B cell (primary cell): ENCODE measurements around the gene SPCS1. TPM values are rescaled to one million over a fixed set of nuclear protein-coding genes. Genes with fewer than 3 reads are reported as not detected.
A peak's percentile ranks its signal among the peaks of the same experiment; 100 is the strongest.

Experiments
- ATAC-seq: fragments of 200-7000 bp; cut with Tn5 transposase; one replicate; pipeline ENCODE4 v1.10.0; 2021; ENCODE audit warnings: low read depth, mild to moderate bottlenecking, moderate number of reproducible peaks, moderate library complexity
- CTCF ChIA-PET: fragments of 350-600 bp; sonication (Branson Sonifier 250); formaldehyde crosslinking; loops from one replicate; lab custom pipeline; 2021; ENCODE audit warnings: antibody characterized with exemption, inconsistent platforms; lab: Charles Lee
- POLR2A ChIA-PET: fragments of 350-600 bp; sonication (Branson Sonifier 250); formaldehyde crosslinking; loops from one replicate; lab custom pipeline; 2021; ENCODE audit warnings: antibody characterized with exemption; lab: Charles Lee
- DNase-seq: peaks from one replicate; pipeline ENCODE4 v3.0.0; 2013
- H2AFZ ChIP-seq: 2 replicates; pipeline ENCODE4 v1.6.1; 2012; ENCODE audit warnings: mild to moderate bottlenecking, low read depth, low read length; ENCODE audit not compliant: insufficient read depth, poor library complexity, severe bottlenecking
- H3K27ac ChIP-seq, 2 donors: 1 replicate in 1 of 2; 2 replicates in 1 of 2; pipeline ENCODE4 v1.5.1; 2012 to 2013; ENCODE audit warnings: low read length in 2 of 2, mild to moderate bottlenecking in 2 of 2, moderate library complexity in 1 of 2
- H3K27me3 ChIP-seq, 4 experiments: fragments of 200-600 bp in 1 of 4; sonication (generic) in 1 of 4; replicated peaks in 1 of 4; 1 replicate in 2 of 4; 2 replicates in 2 of 4; pipeline versions ENCODE4 v1.6.1 to v1.7.0; 2013 to 2016; ENCODE audit warnings: low read length in 3 of 4, mild to moderate bottlenecking in 2 of 4, mixed read lengths in 1 of 4, moderate library complexity in 1 of 4; ENCODE audit not compliant: insufficient read depth in 4 of 4, control insufficient read depth in 3 of 4; ENCODE audit errors: control extremely low read depth in 1 of 4
- H3K36me3 ChIP-seq, 2 experiments: replicated peaks in 1 of 2; 1 replicate in 1 of 2; 2 replicates in 1 of 2; pipeline versions ENCODE4 v1.6.1 to v1.7.1; 2013; ENCODE audit warnings: low read length in 1 of 2; ENCODE audit not compliant: insufficient read depth in 2 of 2, control insufficient read depth in 1 of 2; ENCODE audit errors: control extremely low read depth in 1 of 2, extremely low read depth in 1 of 2
- H3K4me1 ChIP-seq, 2 donors: fragments of 200-600 bp in 1 of 2; sonication (generic) in 1 of 2; 1 replicate in 1 of 2; 2 replicates in 1 of 2; pipeline versions ENCODE4 v1.5.1 to v1.6.1; 2013 to 2017; ENCODE audit warnings: low read length in 2 of 2; ENCODE audit not compliant: control insufficient read depth in 2 of 2, insufficient read depth in 2 of 2
- H3K4me2 ChIP-seq: replicated peaks from 2 replicates; pipeline ENCODE3; 2012; ENCODE audit warnings: mild to moderate bottlenecking, low read depth, low read length; ENCODE audit not compliant: poor library complexity, severe bottlenecking
- H3K4me3 ChIP-seq, 5 experiments: fragments of 200-600 bp in 1 of 5; sonication (generic) in 1 of 5; 1 replicate in 3 of 5; 2 replicates in 2 of 5; pipeline versions ENCODE4 v1.5.1 to v1.7.0; 2011 to 2016; ENCODE audit warnings: low read length in 4 of 5, mild to moderate bottlenecking in 4 of 5, low read depth in 2 of 5, control low read depth in 1 of 5, moderate library complexity in 1 of 5; ENCODE audit not compliant: insufficient read depth in 1 of 5; ENCODE audit errors: control extremely low read depth in 1 of 5, extremely low read depth in 1 of 5
- H3K79me2 ChIP-seq: fragments of 200-600 bp; sonication (generic); one replicate; pipeline ENCODE4 v1.6.0; 2016; ENCODE audit warnings: low read length; ENCODE audit not compliant: control insufficient read depth, insufficient read depth
- H3K9ac ChIP-seq: fragments of 200-600 bp; sonication (generic); 2 replicates; pipeline ENCODE4 v1.6.1; 2017; ENCODE audit warnings: mild to moderate bottlenecking, low read length, moderate library complexity
- H3K9me3 ChIP-seq, 3 donors: one replicate each; pipeline versions ENCODE4 v1.6.1 to v1.7.1; 2013; ENCODE audit warnings: low read length in 2 of 3; ENCODE audit not compliant: control insufficient read depth in 2 of 3, insufficient read depth in 1 of 3; ENCODE audit errors: control extremely low read depth in 1 of 3
- H4K20me1 ChIP-seq: 2 replicates; pipeline ENCODE4 v1.6.0; 2012; ENCODE audit warnings: mild to moderate bottlenecking, low read length; ENCODE audit not compliant: insufficient read depth, control insufficient read depth, poor library complexity, severe bottlenecking
- H3K27ac Mint-ChIP-seq: one replicate; pipeline ENCODE4 v1.8.0; 2021; ENCODE audit warnings: mixed read lengths
- H3K27me3 Mint-ChIP-seq: one replicate; pipeline ENCODE4 v1.8.0; 2021; ENCODE audit warnings: mixed read lengths
- H3K4me1 Mint-ChIP-seq: one replicate; pipeline ENCODE4 v1.8.0; 2021; ENCODE audit warnings: mixed read lengths
- H3K4me3 Mint-ChIP-seq: one replicate; pipeline ENCODE4 v1.8.0; 2021; ENCODE audit warnings: mixed read lengths
- H3K9me3 Mint-ChIP-seq: one replicate; pipeline ENCODE4 v1.8.0; 2022; ENCODE audit warnings: mixed read lengths; ENCODE audit not compliant: insufficient read depth
- CTCF ChIP-seq: fragments of 200-600 bp; IDR thresholded peaks from one replicate; pipeline ENCODE4 v1.8.0; 2022; ENCODE audit warnings: antibody characterized with exemption, mild to moderate bottlenecking
- EZH2 ChIP-seq: IDR thresholded peaks from 2 replicates; pipeline ENCODE4 v1.6.1; 2012; ENCODE audit warnings: borderline replicate concordance, low read depth, mild to moderate bottlenecking, moderate library complexity, low read length; ENCODE audit not compliant: insufficient read depth, poor library complexity, severe bottlenecking
- WGBS: methylation state at CpG from one replicate; pipeline ENCODE4 v1.1.5; 2013; ENCODE audit warnings: missing lambda C conversion rate; ENCODE audit not compliant: insufficient coverage; 5-methylcytosine and 5-hydroxymethylcytosine counted together
- intact Hi-C: fragments of 100-400 bp; cut with micrococcal nuclease; formaldehyde crosslinking; loops from one replicate; pipeline ENCODE4 v1.10.0; 2022
- polyA plus RNA-seq: library from polyadenylated mRNA; depleted of rRNA; stranded (reverse); fragments of >200 nt; gene quantifications from 2 replicates; pipeline ENCODE4 v1.2.3, GENCODE V29; 2012
- total RNA-seq, 2 donors: library from RNA; stranded (reverse); fragments of 120-200 nt in 1 of 2; gene quantifications; 1 replicate in 1 of 2; 2 replicates in 1 of 2; pipeline versions ENCODE4 v1.2.3 to v1.2.4, GENCODE V29; 2013 to 2022

The SPCS1 gene
- total and polyA plus RNA-seq, 2 donors (not counting 1 experiment from before 2014, with no cell fraction given), result 64.5 to 82.2 TPM

- H3K27ac Mint-ChIP-seq, result peak overlapping the region; percentile 59
- H3K27me3 ChIP-seq, result no peaks in the 10 kb centered on the region
- ATAC-seq (no peak), DNase-seq (no peak)
- no CpG with 5 or more reads among the region's 2 CpGs for WGBS
- peaks cover 0 to 10% of the 10 kb centered on the region in 2 donors for H3K4me1 ChIP-seq
- intact Hi-C loops, result no loop called here
- H3K9me3 Mint-ChIP-seq, result no peaks in the 10 kb centered on the region
- peaks cover 8% of the 10 kb centered on the region for H3K79me2 ChIP-seq
- ChIA-PET POLR2A (no interaction called here), CTCF (no interaction called here)
- peaks cover 5% of the 10 kb centered on the region for H4K20me1 ChIP-seq
- no peak overlapping the region for H3K4me3 Mint-ChIP-seq
- H3K4me2 ChIP-seq, result no peak overlapping the region
- H3K4me3 ChIP-seq, result no peak overlapping the region
- H2AFZ ChIP-seq, result no peak overlapping the region
- H3K9ac ChIP-seq, result no peak overlapping the region
- H3K4me1 Mint-ChIP-seq, result peaks cover 8% of the 10 kb centered on the region
- TF ChIP-seq EZH2 (no peak), CTCF (no peak)
- peaks cover 9 to 61% of the 10 kb centered on the region in 2 experiments for H3K36me3 ChIP-seq
- no peaks in the 10 kb centered on the region for H3K27me3 Mint-ChIP-seq
- H3K27ac ChIP-seq, result peak overlapping the region in 1 of 2 donors; percentile 26
- no peaks in the 10 kb centered on the region for H3K9me3 ChIP-seq
Observed at GRCh38 chr3:52696830-52697631, 8.9 kb upstream of the SPCS1 start.

- H2AFZ ChIP-seq, result no peak overlapping the region
- intact Hi-C loops, result no loop called here
- H3K4me1 Mint-ChIP-seq, result peaks cover 8% of the 10 kb centered on the region
- POLR2A ChIA-PET, result no interaction called here
- H3K36me3 ChIP-seq, result peaks cover 8 to 56% of the 10 kb centered on the region in 2 experiments
- 100% methylated on average over 1 of the region's 4 CpGs for WGBS
- CTCF ChIA-PET, result no interaction called here
- H3K4me1 ChIP-seq, result peaks cover 0 to 10% of the 10 kb centered on the region in 2 donors
- H4K20me1 ChIP-seq, result no peaks in the 10 kb centered on the region
- H3K4me3 ChIP-seq, result no peak overlapping the region
- no peaks in the 10 kb centered on the region for H3K9me3 Mint-ChIP-seq
- H3K27ac ChIP-seq, result peak overlapping the region in 1 of 2 donors; percentile 25
- H3K9ac ChIP-seq, result no peak overlapping the region
- no peak overlapping the region for H3K4me2 ChIP-seq
- ATAC-seq (no peak), DNase-seq (no peak)
- H3K27ac Mint-ChIP-seq, result peak overlapping the region; percentile 41
- no peak overlapping the region for H3K4me3 Mint-ChIP-seq
- peaks cover 13% of the 10 kb centered on the region for H3K79me2 ChIP-seq
- H3K27me3 Mint-ChIP-seq, result no peaks in the 10 kb centered on the region
- H3K27me3 ChIP-seq, result no peaks in the 10 kb centered on the region
- no peak for TF ChIP-seq CTCF
- TF ChIP-seq EZH2, result no peak
- no peaks in the 10 kb centered on the region for H3K9me3 ChIP-seq
Observed at GRCh38 chr3:52697632-52697965, 8.3 kb upstream of the SPCS1 start.
